Effector memory CD8-positive, alpha-beta T cell (primary cell): ENCODE data around the gene PFDN6.

Source experiments
- ATAC-seq: fragments of 150-1000 bp; cut with Tn5 transposase; replicated peaks from 2 replicates; pipeline ENCODE4 v1.10.0; 2021; ENCODE audit warnings: mild to moderate bottlenecking, moderate library complexity
- DNase-seq, 3 experiments: peaks; one replicate each; pipeline ENCODE4 v3.0.0; 2021
- H3K27ac Mint-ChIP-seq, 2 donors: one replicate each; pipeline ENCODE4 v1.8.0; 2022; ENCODE audit warnings: mild to moderate bottlenecking in 2 of 2, mixed read lengths in 2 of 2, moderate library complexity in 2 of 2
- H3K27me3 Mint-ChIP-seq, 2 donors: one replicate each; pipeline ENCODE4 v1.8.0; 2022; ENCODE audit warnings: mixed read lengths in 2 of 2
- H3K36me3 Mint-ChIP-seq: one replicate; pipeline ENCODE4 v1.8.0; 2022; ENCODE audit warnings: mild to moderate bottlenecking, moderate library complexity, mixed read lengths; ENCODE audit not compliant: insufficient read depth
- H3K4me1 Mint-ChIP-seq, 2 donors: one replicate each; pipeline ENCODE4 v1.8.0; 2022; ENCODE audit warnings: low read depth in 2 of 2, mixed read lengths in 2 of 2
- H3K4me3 Mint-ChIP-seq, 2 donors: one replicate each; pipeline ENCODE4 v1.8.0; 2022; ENCODE audit warnings: mild to moderate bottlenecking in 2 of 2, mixed read lengths in 2 of 2, moderate library complexity in 2 of 2
- H3K9me3 Mint-ChIP-seq, 2 donors: one replicate each; pipeline ENCODE4 v1.8.0; 2022; ENCODE audit warnings: mixed read lengths in 2 of 2

PFDN6 gene

GRCh38 chr6:33312361-33313104 is 23.1 kb downstream of the PFDN6 start:
- DNase-seq (peak; percentile 73 to 85 (median 75)), ATAC-seq (peak; percentile 44)
- no peaks in the 10 kb centered on the region for H3K27me3 Mint-ChIP-seq
- no peaks in the 10 kb centered on the region for H3K9me3 Mint-ChIP-seq
- H3K4me1 Mint-ChIP-seq = peaks cover 46 to 55% of the 10 kb centered on the region in 2 donors
- peaks cover 78% of the 10 kb centered on the region for H3K36me3 Mint-ChIP-seq
- peak overlapping the region; percentile 99 to 100 for H3K27ac Mint-ChIP-seq
- peak overlapping the region; percentile 92 to 99 for H3K4me3 Mint-ChIP-seq

DNA sequence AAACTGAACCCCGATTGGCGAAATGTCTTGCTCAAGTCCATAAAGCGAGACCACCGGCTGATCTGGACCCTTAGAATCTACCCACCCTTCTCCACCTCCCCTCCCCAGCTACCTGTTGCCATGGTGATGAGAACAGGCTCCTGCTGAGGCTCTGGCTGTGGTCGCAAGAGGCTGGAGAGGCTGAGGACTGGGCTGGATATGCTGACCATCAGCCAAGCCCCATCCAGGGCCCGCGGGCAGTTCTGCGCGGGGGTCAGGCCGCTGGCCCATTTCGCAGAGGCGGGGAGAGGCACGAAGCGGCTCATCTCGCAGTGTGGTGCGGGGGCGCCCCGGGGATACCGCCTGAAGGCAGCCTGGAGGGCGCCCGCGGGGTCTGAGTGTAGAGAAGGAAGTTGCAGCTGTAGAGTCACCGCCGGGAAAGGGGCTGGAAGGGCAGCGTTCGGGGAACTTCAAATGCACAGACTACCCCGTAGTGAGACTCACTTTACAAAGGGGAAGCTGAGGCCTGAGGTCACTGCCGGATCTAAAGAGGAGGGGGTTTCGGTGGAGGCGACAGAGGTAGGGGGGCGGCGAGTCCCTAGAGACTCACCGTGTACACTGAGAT is 23.8 kb downstream of the PFDN6 start:
- H3K27ac Mint-ChIP-seq = peak overlapping the region; percentile 99 to 100
- H3K27me3 Mint-ChIP-seq = no peaks in the 10 kb centered on the region
- ATAC-seq (no peak), DNase-seq (no peak)
- H3K4me3 Mint-ChIP-seq = peak overlapping the region; percentile 92 to 99
- H3K9me3 Mint-ChIP-seq = no peaks in the 10 kb centered on the region
- H3K36me3 Mint-ChIP-seq = peaks cover 78% of the 10 kb centered on the region
- H3K4me1 Mint-ChIP-seq = peaks cover 51 to 60% of the 10 kb centered on the region in 2 donors

DNA sequence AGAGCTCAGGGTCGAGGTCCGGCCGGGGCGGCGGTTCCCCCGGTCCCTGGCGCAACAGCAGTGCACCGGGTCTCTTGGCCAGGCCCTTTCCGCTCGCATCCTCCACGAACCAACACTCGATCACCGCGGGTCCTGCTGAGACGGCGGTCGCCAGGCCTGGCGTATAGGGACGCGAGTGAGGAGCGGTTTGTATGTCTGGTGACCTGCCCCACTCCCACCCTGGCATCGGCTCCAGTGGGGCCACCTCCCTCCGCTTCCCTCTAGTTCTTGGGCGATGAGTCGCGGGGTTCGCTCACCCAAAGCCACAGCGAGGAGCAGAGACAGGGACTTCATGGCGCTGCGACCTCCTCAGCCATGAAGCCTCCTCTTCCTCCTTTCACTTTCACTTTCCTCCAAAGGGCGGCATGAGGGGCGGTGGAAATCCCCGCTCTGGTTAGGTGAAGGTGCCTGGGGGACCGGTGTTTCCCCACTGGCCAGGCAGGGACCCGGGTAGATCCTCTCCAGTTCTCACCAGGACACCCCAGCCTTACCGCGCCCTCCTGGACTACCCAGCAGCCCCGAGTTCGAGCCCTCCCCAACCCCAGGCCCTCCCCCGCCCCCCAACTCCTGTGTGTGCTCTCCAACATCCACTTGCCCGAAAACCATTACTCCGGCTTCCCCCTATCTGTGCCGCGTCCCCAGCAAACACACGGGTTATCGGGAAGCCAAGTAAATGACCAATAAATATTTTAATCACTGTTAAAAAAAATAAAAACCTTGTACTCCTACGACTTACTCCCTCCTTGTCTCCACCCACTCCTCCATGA is 24.5 kb downstream of the PFDN6 start, which contains the start of gene TAPBP:
TSS of gene TAPBP (minus strand) at position 370 of the 806 bp plus-strand sequence. CDS start at position 333, 37 bp downstream.
- peak within 1 kb of the TSS; percentile 92 to 99 for H3K4me3 Mint-ChIP-seq
- H3K4me1 Mint-ChIP-seq = peaks cover 54 to 61% of the 10 kb centered on the region in 2 donors
- peaks cover 78% of the 10 kb centered on the region for H3K36me3 Mint-ChIP-seq
- no peaks in the 10 kb centered on the region for H3K27me3 Mint-ChIP-seq
- DNase-seq = peak; percentile 85 to 86 (median 86)
- H3K27ac Mint-ChIP-seq = peak within 1 kb of the TSS; percentile 99 to 100
- H3K9me3 Mint-ChIP-seq = no peaks in the 10 kb centered on the region
- ATAC-seq = peak; percentile 65

DNA sequence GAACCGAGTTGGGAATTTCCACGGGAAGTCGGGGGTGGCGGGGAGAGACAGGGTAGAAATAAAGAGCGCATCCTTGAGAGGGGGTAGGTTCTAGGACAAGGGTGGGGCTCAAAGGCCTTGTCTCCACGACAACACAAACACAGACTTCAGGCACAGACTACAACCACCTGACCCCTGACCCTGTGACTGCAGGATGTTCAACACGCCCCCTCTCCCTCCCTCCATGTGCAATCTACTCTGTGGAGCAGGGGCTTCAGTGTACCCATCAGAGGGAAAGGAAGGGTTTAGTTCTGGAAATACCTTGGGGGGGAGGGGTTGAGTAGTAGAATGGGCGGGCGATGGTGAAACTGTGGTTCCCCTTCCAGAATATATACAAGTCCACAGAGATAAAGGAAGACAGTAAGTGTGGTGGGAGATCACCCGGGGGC is 25.1 kb downstream of the PFDN6 start:
- H3K4me3 Mint-ChIP-seq = peak overlapping the region; percentile 92 to 99
- DNase-seq = peak; percentile 66 to 75 (median 68)
- peaks cover 77% of the 10 kb centered on the region for H3K36me3 Mint-ChIP-seq
- peaks cover 59 to 67% of the 10 kb centered on the region in 2 donors for H3K4me1 Mint-ChIP-seq
- no peaks in the 10 kb centered on the region for H3K27me3 Mint-ChIP-seq
- no peaks in the 10 kb centered on the region for H3K9me3 Mint-ChIP-seq
- peak overlapping the region; percentile 99 to 100 for H3K27ac Mint-ChIP-seq
- ATAC-seq = peak; percentile 52

DNA sequence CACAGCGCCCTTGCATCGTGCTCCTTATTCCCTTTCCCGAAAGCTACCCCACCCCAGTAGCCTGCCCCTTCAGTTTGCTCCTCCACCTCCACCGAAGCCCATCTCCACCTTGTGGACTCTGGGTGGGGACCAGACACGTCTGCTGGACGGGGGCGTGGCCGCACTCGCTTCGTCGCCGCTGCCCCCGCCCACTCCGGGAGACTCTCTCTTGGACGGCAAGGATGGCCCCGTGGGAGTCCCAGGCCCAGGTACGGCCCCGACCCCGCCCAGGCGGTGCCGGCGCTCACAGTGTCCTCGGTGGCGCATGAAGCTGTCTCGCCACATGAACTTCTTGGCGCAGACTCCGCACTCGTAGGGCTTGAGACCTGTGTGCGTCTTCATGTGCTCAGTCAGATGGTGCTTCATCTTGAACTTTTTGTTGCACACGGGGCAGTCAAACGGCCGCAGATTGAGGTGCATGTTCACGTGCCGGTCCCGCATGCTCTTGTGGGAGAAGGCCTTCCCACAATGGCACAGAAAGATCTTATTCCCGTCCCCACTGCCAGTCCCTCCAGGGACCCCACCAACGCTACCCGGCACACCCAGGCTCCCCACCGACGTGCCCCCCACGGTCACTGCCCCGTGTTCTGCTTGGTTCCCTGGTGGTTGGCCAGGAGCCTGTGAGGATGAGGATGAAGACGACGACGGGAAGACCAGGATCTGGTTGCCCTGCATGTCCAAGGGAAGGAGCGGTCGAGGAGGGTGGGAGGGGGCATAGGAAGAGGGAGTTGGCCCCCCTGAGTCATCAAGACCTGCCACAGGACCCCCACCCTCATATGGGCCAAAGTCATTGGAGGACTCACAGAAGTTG is 25.8 kb downstream of the PFDN6 start:
- Mint-ChIP-seq H3K27ac (peak overlapping the region; percentile 99 to 100), H3K9me3 (no peaks in the 10 kb centered on the region), H3K4me1 (peaks cover 66 to 74% of the 10 kb centered on the region in 2 donors), H3K36me3 (peaks cover 77% of the 10 kb centered on the region), H3K27me3 (no peaks in the 10 kb centered on the region), H3K4me3 (peak overlapping the region; percentile 92 to 99)
- ATAC-seq = no peak
- no peak for DNase-seq

GRCh38 chr6:33315793-33316602 is 26.6 kb downstream of the PFDN6 start:
- DNase-seq (no peak), ATAC-seq (no peak)
- Mint-ChIP-seq H3K9me3 (no peaks in the 10 kb centered on the region), H3K27ac (peak overlapping the region; percentile 94 to 100), H3K27me3 (no peaks in the 10 kb centered on the region), H3K36me3 (peaks cover 77% of the 10 kb centered on the region), H3K4me3 (peak overlapping the region; percentile 92 to 99), H3K4me1 (peaks cover 70 to 77% of the 10 kb centered on the region in 2 donors)

DNA sequence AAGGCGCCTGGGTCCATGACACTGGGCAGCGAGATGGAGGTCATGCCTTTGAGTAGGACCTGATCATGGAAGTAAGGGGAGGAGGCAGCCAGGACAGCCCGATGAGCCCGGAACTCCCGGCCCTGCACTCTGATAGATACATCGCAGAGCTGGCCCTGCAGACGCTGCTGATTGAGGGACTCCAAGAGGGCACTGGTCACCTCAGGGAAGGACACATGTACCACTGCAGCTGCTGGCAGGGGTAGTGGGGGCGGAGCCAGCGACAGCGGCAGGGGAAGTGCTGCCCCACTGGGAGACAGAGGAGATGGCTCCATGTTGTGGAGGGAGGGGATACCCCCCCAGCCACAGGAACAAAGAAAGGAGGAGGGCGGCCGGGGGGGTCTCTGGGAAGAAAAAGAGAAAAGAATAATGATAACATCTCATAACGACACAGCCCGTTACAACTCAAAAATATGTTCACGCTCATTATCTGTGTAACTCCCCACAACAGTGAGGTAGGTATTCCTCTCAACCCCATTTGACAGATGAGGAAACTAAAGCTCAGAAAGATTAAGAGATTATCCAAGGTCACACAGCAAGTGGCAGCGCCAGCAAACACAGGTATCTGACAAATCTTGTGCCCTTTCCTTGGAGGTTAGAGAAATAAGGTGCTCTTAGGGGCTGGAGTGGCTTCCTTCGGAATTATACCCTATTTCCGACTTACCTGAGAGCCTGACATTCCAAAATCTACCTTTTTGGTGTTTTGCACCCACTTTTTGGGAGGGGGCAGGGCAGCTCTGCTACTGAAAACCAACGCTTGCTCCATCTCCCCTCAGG is 27.4 kb downstream of the PFDN6 start:
- Mint-ChIP-seq H3K9me3 (no peaks in the 10 kb centered on the region), H3K27me3 (no peaks in the 10 kb centered on the region), H3K36me3 (peaks cover 75% of the 10 kb centered on the region), H3K27ac (peak overlapping the region; percentile 94 to 100), H3K4me1 (peaks cover 73 to 80% of the 10 kb centered on the region in 2 donors), H3K4me3 (peak overlapping the region; percentile 92 to 99)
- ATAC-seq = no peak
- DNase-seq = no peak

DNA sequence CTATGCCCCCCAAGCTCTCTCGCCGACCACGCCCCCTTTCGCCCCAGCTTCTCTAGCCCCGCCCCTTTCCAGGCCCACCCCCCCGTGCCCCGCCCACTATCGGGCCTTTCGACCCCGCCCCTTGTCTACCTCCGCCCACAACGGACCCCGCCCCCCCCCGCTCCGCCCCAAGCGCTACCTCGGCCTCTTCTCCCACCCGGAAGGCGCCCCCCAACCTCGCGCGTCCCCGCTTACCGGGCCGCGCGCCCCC is 27.9 kb downstream of the PFDN6 start:
- Mint-ChIP-seq H3K36me3 (peaks cover 75% of the 10 kb centered on the region), H3K27ac (peak overlapping the region; percentile 94 to 100)
- DNase-seq = no peak

DNA sequence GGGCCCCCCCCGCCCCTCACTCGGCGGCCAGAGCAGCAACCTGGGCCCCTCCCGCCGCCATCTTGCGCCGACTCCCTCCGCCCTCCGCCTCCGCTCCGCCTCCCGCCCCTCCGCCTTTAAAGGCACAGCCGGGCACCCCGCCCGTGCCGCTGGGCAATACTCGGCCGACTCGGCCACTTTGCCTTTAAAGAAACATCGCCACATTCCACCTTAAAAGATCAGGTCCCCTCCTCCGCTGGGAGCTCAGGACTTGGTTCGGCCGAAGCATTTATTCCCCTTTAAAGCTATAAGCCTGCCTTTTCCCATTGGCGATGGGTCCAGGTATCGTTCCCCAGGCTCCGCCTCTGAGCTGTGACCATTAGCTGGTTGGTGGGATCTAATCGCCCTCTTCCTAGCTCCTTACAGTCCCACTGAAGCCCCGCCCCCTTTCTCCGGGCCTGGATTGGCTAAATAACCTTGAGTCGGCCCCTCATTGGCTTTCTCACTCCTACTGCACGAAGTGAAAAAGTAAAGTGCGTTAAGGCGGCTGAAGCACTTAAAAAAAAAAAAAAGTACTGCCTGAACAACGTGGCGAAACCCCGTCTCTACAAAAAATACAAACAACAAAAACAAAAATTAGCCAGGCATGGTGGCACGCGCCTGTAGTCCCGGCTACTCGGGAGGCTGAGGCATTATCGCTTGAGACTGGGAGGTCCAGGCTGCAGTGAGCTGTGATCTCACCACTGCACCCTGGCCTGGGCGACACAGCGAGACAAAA is 28.4 kb downstream of the PFDN6 start, which contains the start of gene ZBTB22:
TSS of gene ZBTB22 (minus strand) at position 76 of the 757 bp plus-strand sequence. CDS start 828 bp downstream, outside the sequence.
- Mint-ChIP-seq H3K27ac (peak within 1 kb of the TSS; percentile 94 to 100), H3K9me3 (no peaks in the 10 kb centered on the region), H3K36me3 (peaks cover 75% of the 10 kb centered on the region), H3K27me3 (no peaks in the 10 kb centered on the region), H3K4me1 (peaks cover 69 to 80% of the 10 kb centered on the region in 2 donors), H3K4me3 (peak within 1 kb of the TSS; percentile 92 to 99)
- ATAC-seq (peak; percentile 54), DNase-seq (peak; percentile 93 to 97 (median 94))

More for the DNA sequence above, 27.9 kb downstream of the PFDN6 start:
- ATAC-seq = no peak
- peaks cover 72 to 80% of the 10 kb centered on the region in 2 donors for H3K4me1 Mint-ChIP-seq
- no peaks in the 10 kb centered on the region for H3K9me3 Mint-ChIP-seq
- no peaks in the 10 kb centered on the region for H3K27me3 Mint-ChIP-seq
- H3K4me3 Mint-ChIP-seq = peak overlapping the region; percentile 92 to 99

DNA sequence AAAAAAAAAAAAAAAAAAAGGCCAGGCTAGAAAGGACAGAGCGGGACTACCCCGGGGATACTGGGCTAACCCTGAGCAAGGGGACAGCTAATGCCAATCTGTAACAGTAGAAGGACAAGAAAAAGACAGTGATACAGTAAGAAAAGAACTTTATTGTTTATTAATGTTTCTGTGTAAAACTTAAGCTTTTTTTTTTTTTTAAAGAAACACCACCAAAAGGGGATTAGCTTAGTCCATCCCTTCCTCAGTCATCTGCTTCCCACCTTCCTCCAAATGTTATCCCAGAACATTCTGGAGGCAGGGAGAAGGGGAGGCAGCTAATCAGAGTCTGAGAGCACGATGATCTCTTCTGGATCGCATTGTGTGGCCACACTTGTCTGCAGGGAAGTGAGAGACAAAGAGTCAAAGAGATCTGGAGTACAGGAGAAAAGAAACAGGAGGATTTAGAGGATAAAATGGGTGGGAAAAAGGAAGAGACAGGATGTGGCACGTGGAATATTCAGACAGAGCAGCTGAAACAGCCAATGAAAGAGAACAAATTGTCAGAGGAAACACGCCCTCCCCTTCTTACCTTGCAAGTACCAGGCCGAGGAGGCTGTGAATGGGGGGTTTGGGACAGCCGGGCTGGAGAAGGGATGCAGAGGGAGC is 29.1 kb downstream of the PFDN6 start:
- ATAC-seq (no peak), DNase-seq (no peak)
- H3K36me3 Mint-ChIP-seq = peaks cover 72% of the 10 kb centered on the region
- H3K4me3 Mint-ChIP-seq = peak overlapping the region; percentile 92 to 99
- no peaks in the 10 kb centered on the region for H3K9me3 Mint-ChIP-seq
- no peaks in the 10 kb centered on the region for H3K27me3 Mint-ChIP-seq
- peaks cover 72 to 81% of the 10 kb centered on the region in 2 donors for H3K4me1 Mint-ChIP-seq
- peak overlapping the region; percentile 94 to 100 for H3K27ac Mint-ChIP-seq
